ENCODE results near the gene LIMCH1.

DNA sequence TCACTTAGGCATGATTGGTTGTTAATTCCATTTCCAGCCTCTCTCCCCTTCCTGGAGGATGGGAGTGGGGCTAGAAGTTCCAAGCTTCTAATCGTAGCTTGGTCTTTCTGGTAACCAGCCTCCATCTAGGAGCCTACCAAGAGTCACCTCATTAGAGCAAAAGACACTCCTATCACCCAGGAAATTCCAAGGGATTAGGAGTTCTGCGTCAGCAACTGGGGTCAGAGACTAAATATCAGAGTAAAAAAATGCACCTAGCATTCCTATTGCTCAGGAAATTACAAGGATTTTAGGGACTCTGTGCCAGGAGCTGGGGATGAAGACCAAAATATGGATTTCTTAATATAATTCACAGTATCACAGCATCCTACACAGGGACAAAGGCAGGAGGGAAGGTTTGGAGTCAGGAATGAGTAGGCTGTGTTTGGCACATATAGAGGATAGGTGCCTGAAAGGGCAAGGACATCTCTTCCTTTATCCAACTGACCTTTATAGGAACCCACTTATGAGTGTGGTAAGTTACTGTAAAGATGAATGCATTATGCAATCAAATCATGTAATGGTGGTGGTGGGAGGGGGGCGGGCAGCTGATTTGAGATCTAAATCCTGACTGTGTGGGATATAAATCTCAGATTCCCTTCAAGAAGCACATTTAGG, 30.5 kb upstream of the LIMCH1 start:
- TF ChIP-seq, protein P1, sequence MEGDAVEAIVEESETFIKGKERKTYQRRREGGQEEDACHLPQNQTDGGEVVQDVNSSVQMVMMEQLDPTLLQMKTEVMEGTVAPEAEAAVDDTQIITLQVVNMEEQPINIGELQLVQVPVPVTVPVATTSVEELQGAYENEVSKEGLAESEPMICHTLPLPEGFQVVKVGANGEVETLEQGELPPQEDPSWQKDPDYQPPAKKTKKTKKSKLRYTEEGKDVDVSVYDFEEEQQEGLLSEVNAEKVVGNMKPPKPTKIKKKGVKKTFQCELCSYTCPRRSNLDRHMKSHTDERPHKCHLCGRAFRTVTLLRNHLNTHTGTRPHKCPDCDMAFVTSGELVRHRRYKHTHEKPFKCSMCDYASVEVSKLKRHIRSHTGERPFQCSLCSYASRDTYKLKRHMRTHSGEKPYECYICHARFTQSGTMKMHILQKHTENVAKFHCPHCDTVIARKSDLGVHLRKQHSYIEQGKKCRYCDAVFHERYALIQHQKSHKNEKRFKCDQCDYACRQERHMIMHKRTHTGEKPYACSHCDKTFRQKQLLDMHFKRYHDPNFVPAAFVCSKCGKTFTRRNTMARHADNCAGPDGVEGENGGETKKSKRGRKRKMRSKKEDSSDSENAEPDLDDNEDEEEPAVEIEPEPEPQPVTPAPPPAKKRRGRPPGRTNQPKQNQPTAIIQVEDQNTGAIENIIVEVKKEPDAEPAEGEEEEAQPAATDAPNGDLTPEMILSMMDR (optimal IDR thresholded peaks at IDR 0.05 in 1 of 3, IDR thresholded peaks at IDR 0.05 in 1 of 3, conservative IDR thresholded peaks at IDR 0.05 in 1 of 3; ENCODE audit: extremely low read depth in 1 of 3, insufficient read depth in 2 of 3, low read length in 3 of 3), result no peak
- no peak for TF ChIP-seq EZH2 (IDR thresholded peaks at IDR 0.05; ENCODE audit: low read length)

All from keratinocyte (primary cell).